Measurements from ENCODE around the gene IKBKE.
A peak's percentile ranks its signal among the peaks of the same experiment; 100 is the strongest.

IKBKE gene

GRCh38 chr1:206516728-206516990, 46.4 kb downstream of the IKBKE start:
- DNase-seq: no peak

- no peak for DNase-seq
Measured at GRCh38 chr1:206517784-206518183, 47.5 kb downstream of the IKBKE start.

- no peak for DNase-seq
Measured at GRCh38 chr1:206518206-206518605, 47.9 kb downstream of the IKBKE start.

- no peak for DNase-seq
Measured at GRCh38 chr1:206518743-206519142, 48.5 kb downstream of the IKBKE start.

GRCh38 chr1:206521127-206521526, 50.9 kb downstream of the IKBKE start:
- DNase-seq: peak; percentile 73

- DNase-seq: no peak
Measured at GRCh38 chr1:206521694-206522402, 51.6 kb downstream of the IKBKE start.

GRCh38 chr1:206524739-206525364, 54.6 kb downstream of the IKBKE start:
- no peak for DNase-seq

- DNase-seq: no peak
Measured at GRCh38 chr1:206526064-206526911, 56.0 kb downstream of the IKBKE start.

GRCh38 chr1:206529425-206529824, 59.1 kb downstream of the IKBKE start:
- no peak for DNase-seq

- no peak for DNase-seq
Measured at GRCh38 chr1:206532368-206532767, 62.1 kb downstream of the IKBKE start.

GRCh38 chr1:206534552-206534951, 64.3 kb downstream of the IKBKE start:
- DNase-seq: no peak

- DNase-seq: no peak
Measured at GRCh38 chr1:206535853-206536188, 65.5 kb downstream of the IKBKE start.

- DNase-seq: no peak
Measured at GRCh38 chr1:206537141-206537540, 66.9 kb downstream of the IKBKE start.

GRCh38 chr1:206538086-206538770, 68.0 kb downstream of the IKBKE start:
- DNase-seq: no peak

GRCh38 chr1:206538901-206539640, 68.8 kb downstream of the IKBKE start:
- DNase-seq: no peak

GRCh38 chr1:206540044-206540780, 69.9 kb downstream of the IKBKE start:
- peak; percentile 91 for DNase-seq

- DNase-seq: no peak
Measured at GRCh38 chr1:206541236-206541833, 71.1 kb downstream of the IKBKE start.

GRCh38 chr1:206544562-206545257, 74.4 kb downstream of the IKBKE start:
- DNase-seq: peak; percentile 45

GRCh38 chr1:206545351-206545750, 75.1 kb downstream of the IKBKE start:
- DNase-seq: no peak
